Endothelial cell of umbilical vein (primary cell): ENCODE data around the gene FAM240B. TPM values are rescaled to one million over a fixed set of nuclear protein-coding genes. Genes with fewer than 3 reads are reported as not detected.

Source experiments
- BruUV-seq: library from RNA; stranded (reverse); fragments of 400-500 nt; replicated peaks from 2 replicates; lab custom pipeline; 2021; lab: Mats Ljungman, UMichigan
- CTCF ChIA-PET: fragments of 300-600, 350-600 bp; sonication (Branson Sonifier 250); formaldehyde crosslinking; loops from one replicate; lab custom pipeline; 2021; ENCODE audit warnings: antibody characterized with exemption, inconsistent platforms; lab: Charles Lee
- POLR2A ChIA-PET: fragments of 300-600, 350-600 bp; sonication (Branson Sonifier 250); formaldehyde crosslinking; loops from one replicate; lab custom pipeline; 2021; ENCODE audit warnings: antibody characterized with exemption, inconsistent platforms; lab: Charles Lee
- DNase-seq: peaks from one replicate; pipeline ENCODE4 v3.0.0-alpha.2; 2011; ENCODE audit warnings: low read depth, low spot score
- FAIRE-seq: peaks from 2 replicates; lab custom pipeline; 2011; peaks lifted over from hg19 to GRCh38; lab: Jason Lieb, UNC
- H2AFZ ChIP-seq: 2 replicates; pipeline ENCODE4 v1.6.0; 2012; ENCODE audit warnings: low read depth, low read length, control low read depth, inconsistent platforms
- H3K27ac ChIP-seq: 2 replicates; pipeline ENCODE4 v1.5.1; 2011; ENCODE audit warnings: low read depth, mild to moderate bottlenecking, control low read depth, low read length, moderate library complexity; ENCODE audit not compliant: insufficient read depth
- H3K27me3 ChIP-seq, 2 experiments: 2 replicates each; pipeline versions ENCODE4 v1.6.0 to v1.6.1; 2011; ENCODE audit warnings: low read length in 2 of 2, mixed read lengths in 1 of 2; ENCODE audit not compliant: control insufficient read depth in 2 of 2, insufficient read depth in 2 of 2
- H3K36me3 ChIP-seq, 2 experiments: 2 replicates in 1 of 2; 3 replicates in 1 of 2; pipeline ENCODE4 v1.5.1; 2011; ENCODE audit warnings: low read length in 2 of 2, mild to moderate bottlenecking in 1 of 2, moderate library complexity in 1 of 2; ENCODE audit not compliant: control insufficient read depth in 2 of 2, insufficient read depth in 2 of 2; ENCODE audit errors: extremely low read depth in 1 of 2
- H3K4me1 ChIP-seq: 3 replicates; pipeline ENCODE4 v1.5.1; 2011; ENCODE audit warnings: mild to moderate bottlenecking, low read length; ENCODE audit not compliant: control insufficient read depth, insufficient read depth; ENCODE audit errors: extremely low read depth
- H3K4me2 ChIP-seq: 2 replicates; pipeline ENCODE4 v1.6.1; 2011; ENCODE audit warnings: low read length, control low read depth, mixed read lengths; ENCODE audit not compliant: insufficient read depth
- H3K4me3 ChIP-seq, 3 experiments: fragments of 200-600 bp in 1 of 3; sonication (generic), shearing (Covaris generic) in 1 of 3; replicated peaks in 1 of 3; 2 replicates each; pipeline ENCODE4 v1.5.1; 2011 to 2016; ENCODE audit warnings: control low read depth in 3 of 3, low read length in 3 of 3, mild to moderate bottlenecking in 2 of 3, inconsistent platforms in 1 of 3, low read depth in 1 of 3, moderate library complexity in 1 of 3; ENCODE audit not compliant: insufficient read depth in 1 of 3
- H3K79me2 ChIP-seq: 2 replicates; pipeline ENCODE4 v1.6.0; 2012; ENCODE audit warnings: low read length, inconsistent platforms; ENCODE audit not compliant: control insufficient read depth, insufficient read depth
- H3K9ac ChIP-seq: replicated peaks from 2 replicates; pipeline ENCODE3; 2011; ENCODE audit warnings: low read length, control low read depth; ENCODE audit not compliant: insufficient read depth; ENCODE audit errors: extremely low read depth
- H3K9me1 ChIP-seq: replicated peaks from 3 replicates; pipeline ENCODE4 v1.6.0; 2011; ENCODE audit warnings: mild to moderate bottlenecking, low read length; ENCODE audit not compliant: control insufficient read depth, insufficient read depth; ENCODE audit errors: extremely low read depth
- H3K9me3 ChIP-seq: replicated peaks from 2 replicates; pipeline ENCODE4 v1.5.1; 2012; ENCODE audit warnings: low read length, inconsistent platforms; ENCODE audit not compliant: control insufficient read depth, insufficient read depth
- H4K20me1 ChIP-seq: replicated peaks from 2 replicates; pipeline ENCODE3; 2011; ENCODE audit warnings: mild to moderate bottlenecking, low read length; ENCODE audit not compliant: control insufficient read depth, insufficient read depth; ENCODE audit errors: extremely low read depth
- EZH2 ChIP-seq: IDR thresholded peaks from 2 replicates; pipeline ENCODE4 v1.6.1; 2012; ENCODE audit warnings: borderline replicate concordance, low read depth, mild to moderate bottlenecking, moderate library complexity, low read length, inconsistent platforms; ENCODE audit not compliant: severe bottlenecking
- FOS ChIP-seq: IDR thresholded peaks from 2 replicates; pipeline ENCODE4 v1.6.1; 2011; ENCODE audit warnings: mild to moderate bottlenecking, low read length, moderate library complexity, borderline replicate concordance; ENCODE audit not compliant: insufficient read depth
- GATA2 ChIP-seq: IDR thresholded peaks from 2 replicates; pipeline ENCODE4 v1.7.0; 2011; ENCODE audit warnings: low read depth, mild to moderate bottlenecking, moderate library complexity, mixed read lengths, low read length; ENCODE audit not compliant: insufficient read length, insufficient read depth
- JUN ChIP-seq: IDR thresholded peaks from 2 replicates; pipeline ENCODE4 v1.6.1; 2011; ENCODE audit warnings: borderline replicate concordance, low read depth; ENCODE audit not compliant: insufficient read length, insufficient read depth
- MYC ChIP-seq: IDR thresholded peaks from one replicate; pipeline ENCODE4 v1.6.1; 2011; ENCODE audit warnings: mild to moderate bottlenecking, low read depth, low read length
- POLR2A ChIP-seq: IDR thresholded peaks from 2 replicates; pipeline ENCODE4 v1.6.1; 2012; ENCODE audit warnings: low read depth, mild to moderate bottlenecking, control low read depth, low read length
- POLR2AphosphoS5 ChIP-seq: IDR thresholded peaks from 2 replicates; pipeline ENCODE4 v1.6.1; 2012; ENCODE audit warnings: low read depth, mild to moderate bottlenecking, control low read depth, low read length, moderate library complexity; ENCODE audit not compliant: insufficient read depth
- dilution Hi-C: fragments of 300-500 bp; cut with MboI; formaldehyde crosslinking; loops from one replicate; pipeline ENCODE4 v1.15.0; 2019; ENCODE audit warnings: low sequenced_read_pairs; ENCODE audit not compliant: extremely low pct_ligation_motif_present
- intact Hi-C: fragments of 100-400 bp; cut with micrococcal nuclease; formaldehyde crosslinking; loops from one replicate; pipeline ENCODE4 v1.10.0; 2022
- polyA plus RNA-seq, 4 experiments: library from polyadenylated mRNA; depleted of rRNA in 3 of 4; stranded (reverse) in 3 of 4; unstranded in 1 of 4; fragments of >200 nt; gene quantifications; 2 replicates each; pipeline versions ENCODE4 v1.2.1 to v1.2.3, GENCODE V29; 2011 to 2012; ENCODE audit warnings: missing spikeins in 1 of 4
- total RNA-seq: library from RNA; stranded (reverse); gene quantifications from 2 replicates; pipeline ENCODE4 v1.2.3, GENCODE V29; 2021
- TF ChIP-seq, protein P1 (sequence below), 2 donors: IDR thresholded peaks; 1 replicate in 1 of 2; 2 replicates in 1 of 2; pipeline ENCODE4 v1.5.1; 2011; ENCODE audit warnings: low read length in 2 of 2, mild to moderate bottlenecking in 2 of 2, moderate library complexity in 2 of 2, control low read depth in 1 of 2, inconsistent platforms in 1 of 2, low read depth in 1 of 2; ENCODE audit not compliant: insufficient read depth in 1 of 2; ENCODE audit errors: extremely low read depth in 1 of 2
- TF ChIP-seq, protein P2 (sequence below): IDR thresholded peaks from 2 replicates; pipeline ENCODE4 v1.6.1; 2011; ENCODE audit not compliant: insufficient read depth, insufficient read length

FAM240B gene
- total and polyA plus RNA-seq, 2 donors (not counting 3 experiments of a cell fraction or from before 2014, with no cell fraction given), result not detected

DNA sequence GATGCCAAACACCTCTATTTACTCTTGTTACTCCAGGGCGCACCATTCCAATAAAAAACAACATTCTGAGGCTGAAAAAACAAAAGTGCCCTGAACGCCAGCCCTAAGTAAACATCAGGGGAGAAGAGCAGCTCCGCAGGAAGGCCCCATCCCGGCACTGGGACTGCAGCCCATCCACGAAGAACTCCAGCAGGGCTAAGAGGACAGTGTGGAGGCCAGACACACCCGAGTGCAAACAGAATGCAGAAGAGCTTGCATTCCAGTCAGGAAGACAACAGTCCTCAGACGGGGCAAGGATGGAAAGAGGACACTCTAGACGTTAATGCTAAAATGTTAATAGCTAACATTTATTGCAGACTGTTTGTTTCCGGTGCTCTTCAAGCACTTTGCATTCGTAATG lies 33.0 kb downstream of the FAM240B start:
- Histone ChIP-seq H3K4me2 (no peak overlapping the region), H3K36me3 (no peaks in the 10 kb centered on the region), H2AFZ (peak overlapping the region; percentile 87), H3K79me2 (no peaks in the 10 kb centered on the region), H3K9ac (no peak overlapping the region), H4K20me1 (no peaks in the 10 kb centered on the region), H3K27me3 (no peaks in the 10 kb centered on the region), H3K4me1 (peaks cover 18% of the 10 kb centered on the region), H3K4me3 (no peak overlapping the region), H3K27ac (no peak overlapping the region), H3K9me1 (no peaks in the 10 kb centered on the region), H3K9me3 (no peaks in the 10 kb centered on the region)
- ChIA-PET POLR2A (no interaction called here), CTCF (interaction anchor here (1.5 kb wide), 1 partner anchor 9 kb away, joined by 4 read pairs; no protein-coding TSS in a partner anchor)
- intact Hi-C loops (no loop called here), dilution Hi-C loops (no loop called here)
- BruUV-seq, result no TSS peak
- TF ChIP-seq POLR2AphosphoS5 (no peak), JUN (no peak), EZH2 (no peak), FOS (no peak), GATA2 (no peak), MYC (no peak), POLR2A (no peak)
- TF ChIP-seq, protein P1, sequence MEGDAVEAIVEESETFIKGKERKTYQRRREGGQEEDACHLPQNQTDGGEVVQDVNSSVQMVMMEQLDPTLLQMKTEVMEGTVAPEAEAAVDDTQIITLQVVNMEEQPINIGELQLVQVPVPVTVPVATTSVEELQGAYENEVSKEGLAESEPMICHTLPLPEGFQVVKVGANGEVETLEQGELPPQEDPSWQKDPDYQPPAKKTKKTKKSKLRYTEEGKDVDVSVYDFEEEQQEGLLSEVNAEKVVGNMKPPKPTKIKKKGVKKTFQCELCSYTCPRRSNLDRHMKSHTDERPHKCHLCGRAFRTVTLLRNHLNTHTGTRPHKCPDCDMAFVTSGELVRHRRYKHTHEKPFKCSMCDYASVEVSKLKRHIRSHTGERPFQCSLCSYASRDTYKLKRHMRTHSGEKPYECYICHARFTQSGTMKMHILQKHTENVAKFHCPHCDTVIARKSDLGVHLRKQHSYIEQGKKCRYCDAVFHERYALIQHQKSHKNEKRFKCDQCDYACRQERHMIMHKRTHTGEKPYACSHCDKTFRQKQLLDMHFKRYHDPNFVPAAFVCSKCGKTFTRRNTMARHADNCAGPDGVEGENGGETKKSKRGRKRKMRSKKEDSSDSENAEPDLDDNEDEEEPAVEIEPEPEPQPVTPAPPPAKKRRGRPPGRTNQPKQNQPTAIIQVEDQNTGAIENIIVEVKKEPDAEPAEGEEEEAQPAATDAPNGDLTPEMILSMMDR (IDR thresholded peaks at IDR 0.05; ENCODE audit: extremely low read depth in 1 of 2, insufficient read depth in 1 of 2, low read depth in 1 of 2, low read length in 2 of 2), result no peak
- TF ChIP-seq, protein P2, sequence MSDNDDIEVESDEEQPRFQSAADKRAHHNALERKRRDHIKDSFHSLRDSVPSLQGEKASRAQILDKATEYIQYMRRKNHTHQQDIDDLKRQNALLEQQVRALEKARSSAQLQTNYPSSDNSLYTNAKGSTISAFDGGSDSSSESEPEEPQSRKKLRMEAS, result no peak
- FAIRE-seq (no peak), DNase-seq (no peak)
